A673 (cell line): ENCODE measurements around the gene CCNI. TPM values are rescaled to one million over a fixed set of nuclear protein-coding genes. Genes with fewer than 3 reads are reported as not detected.
"Not testable (repeated sequence)": the region's sequence is repeated elsewhere in the genome, so short reads cannot be mapped to it uniquely, and the experiment has no call there.

ENCODE experiments used
- BruUV-seq: library from RNA; stranded (reverse); fragments of 400-500 nt; replicated peaks from 2 replicates; lab custom pipeline; 2021; lab: Mats Ljungman, UMichigan
- CTCF ChIA-PET: fragments of 300-600 bp; sonication (Branson Sonifier 250); formaldehyde crosslinking; loops from one replicate; lab custom pipeline; 2022; ENCODE audit warnings: antibody characterized with exemption; lab: Charles Lee
- POLR2A ChIA-PET: fragments of 300-600 bp; sonication (Branson Sonifier 250); formaldehyde crosslinking; loops from one replicate; lab custom pipeline; 2022; ENCODE audit warnings: antibody characterized with exemption; ENCODE audit not compliant: low non-redundant PET; lab: Charles Lee
- DNase-seq: peaks from one replicate; pipeline ENCODE4 v3.0.0-alpha.2; 2015; ENCODE audit warnings: low spot score
- H3K27ac ChIP-seq: fragments of 200-600 bp; sonication (generic); 2 replicates; pipeline ENCODE4 v1.5.1; 2016; ENCODE audit warnings: mixed run types, low read depth, mild to moderate bottlenecking, mixed read lengths, antibody characterized with exemption, low read length; ENCODE audit not compliant: poor library complexity, severe bottlenecking
- H3K27me3 ChIP-seq: fragments of 200-600 bp; sonication (generic); replicated peaks from 2 replicates; pipeline ENCODE4 v1.6.1; 2017; ENCODE audit warnings: mixed run types, low read depth, mild to moderate bottlenecking, mixed read lengths, antibody characterized with exemption, low read length; ENCODE audit not compliant: insufficient read depth, poor library complexity
- H3K36me3 ChIP-seq: fragments of 200-600 bp; sonication (generic); 2 replicates; pipeline ENCODE4 v1.6.1; 2016; ENCODE audit warnings: mixed run types, mild to moderate bottlenecking, mixed read lengths, antibody characterized with exemption, low read length; ENCODE audit not compliant: insufficient read depth, poor library complexity, severe bottlenecking
- H3K4me1 ChIP-seq: fragments of 200-600 bp; sonication (generic); 2 replicates; pipeline ENCODE4 v1.6.1; 2017; ENCODE audit warnings: mixed run types, mild to moderate bottlenecking, mixed read lengths, antibody characterized with exemption, low read length; ENCODE audit not compliant: insufficient read depth, poor library complexity, severe bottlenecking
- H3K4me3 ChIP-seq: fragments of 200-600 bp; sonication (generic); 2 replicates; pipeline ENCODE4 v1.5.1; 2016; ENCODE audit warnings: low read depth, mixed run types, mild to moderate bottlenecking, mixed read lengths, low read length; ENCODE audit not compliant: poor library complexity, severe bottlenecking
- H3K9me3 ChIP-seq: fragments of 200-600 bp; sonication (generic); 2 replicates; pipeline ENCODE4 v1.6.1; 2016; ENCODE audit warnings: mixed run types, low read depth, mild to moderate bottlenecking, mixed read lengths, antibody characterized with exemption, low read length; ENCODE audit not compliant: poor library complexity, severe bottlenecking
- EZH2 ChIP-seq: fragments of 200-600 bp; sonication (generic); IDR thresholded peaks from 2 replicates; pipeline ENCODE4 v1.6.1; 2017; ENCODE audit warnings: borderline replicate concordance, low read depth, mild to moderate bottlenecking, mixed read lengths, antibody characterized with exemption, low read length; ENCODE audit not compliant: poor library complexity, severe bottlenecking
- intact Hi-C: fragments of 100-400 bp; cut with micrococcal nuclease; formaldehyde crosslinking; loops from one replicate; pipeline ENCODE4 v1.10.0; 2022; ENCODE audit not compliant: unreplicated experiment
- total RNA-seq: library from RNA; stranded (reverse); gene quantifications from 2 replicates; pipeline ENCODE4 v1.2.3, GENCODE V29; 2021
- TF ChIP-seq, protein P1 (sequence below): fragments of 300-800, 200-600 bp; sonication (generic); conservative IDR thresholded peaks from 2 replicates; pipeline ENCODE4 v1.5.1; 2017; ENCODE audit warnings: low read depth, mild to moderate bottlenecking, antibody characterized with exemption, low read length, moderate library complexity, mixed read lengths

CCNI gene
- total RNA-seq, 1 experiment from 2014 or later, result 134 TPM

DNA sequence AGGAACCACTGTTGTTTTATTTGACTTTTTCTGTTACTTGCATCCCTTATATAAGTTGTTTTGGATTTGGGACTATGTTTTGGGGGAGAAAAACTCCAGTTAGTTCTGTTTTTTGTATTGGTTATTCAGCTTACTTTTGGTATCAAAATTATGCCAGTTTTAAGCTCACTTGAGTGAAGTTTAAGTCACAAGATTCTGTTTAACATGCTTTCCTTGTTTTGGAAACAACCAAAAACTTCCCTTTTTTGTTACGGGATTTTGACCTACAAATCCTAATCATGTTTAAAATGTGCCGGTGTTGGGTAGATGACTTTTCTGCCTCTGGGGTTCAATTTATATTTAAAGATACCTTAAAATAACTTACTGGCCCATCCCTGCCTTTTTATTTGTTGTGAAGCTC, 36.0 kb downstream of the CCNI start:
- Histone ChIP-seq H3K36me3 (peaks cover 7% of the 10 kb centered on the region), H3K27me3 (no peaks in the 10 kb centered on the region), H3K4me3 (no peak overlapping the region), H3K27ac (no peak overlapping the region), H3K4me1 (no peaks in the 10 kb centered on the region), H3K9me3 (no peaks in the 10 kb centered on the region)
- TF ChIP-seq, protein P1, sequence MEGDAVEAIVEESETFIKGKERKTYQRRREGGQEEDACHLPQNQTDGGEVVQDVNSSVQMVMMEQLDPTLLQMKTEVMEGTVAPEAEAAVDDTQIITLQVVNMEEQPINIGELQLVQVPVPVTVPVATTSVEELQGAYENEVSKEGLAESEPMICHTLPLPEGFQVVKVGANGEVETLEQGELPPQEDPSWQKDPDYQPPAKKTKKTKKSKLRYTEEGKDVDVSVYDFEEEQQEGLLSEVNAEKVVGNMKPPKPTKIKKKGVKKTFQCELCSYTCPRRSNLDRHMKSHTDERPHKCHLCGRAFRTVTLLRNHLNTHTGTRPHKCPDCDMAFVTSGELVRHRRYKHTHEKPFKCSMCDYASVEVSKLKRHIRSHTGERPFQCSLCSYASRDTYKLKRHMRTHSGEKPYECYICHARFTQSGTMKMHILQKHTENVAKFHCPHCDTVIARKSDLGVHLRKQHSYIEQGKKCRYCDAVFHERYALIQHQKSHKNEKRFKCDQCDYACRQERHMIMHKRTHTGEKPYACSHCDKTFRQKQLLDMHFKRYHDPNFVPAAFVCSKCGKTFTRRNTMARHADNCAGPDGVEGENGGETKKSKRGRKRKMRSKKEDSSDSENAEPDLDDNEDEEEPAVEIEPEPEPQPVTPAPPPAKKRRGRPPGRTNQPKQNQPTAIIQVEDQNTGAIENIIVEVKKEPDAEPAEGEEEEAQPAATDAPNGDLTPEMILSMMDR, result no peak
- TF ChIP-seq EZH2, result no peak
- ChIA-PET CTCF (no interaction called here), POLR2A (no interaction called here)
- no TSS peak for BruUV-seq
- intact Hi-C loops, result loop anchor here (10.0 kb wide), 1 partner anchor 85 kb away; no protein-coding TSS in a partner anchor
- DNase-seq, result no peak

DNA sequence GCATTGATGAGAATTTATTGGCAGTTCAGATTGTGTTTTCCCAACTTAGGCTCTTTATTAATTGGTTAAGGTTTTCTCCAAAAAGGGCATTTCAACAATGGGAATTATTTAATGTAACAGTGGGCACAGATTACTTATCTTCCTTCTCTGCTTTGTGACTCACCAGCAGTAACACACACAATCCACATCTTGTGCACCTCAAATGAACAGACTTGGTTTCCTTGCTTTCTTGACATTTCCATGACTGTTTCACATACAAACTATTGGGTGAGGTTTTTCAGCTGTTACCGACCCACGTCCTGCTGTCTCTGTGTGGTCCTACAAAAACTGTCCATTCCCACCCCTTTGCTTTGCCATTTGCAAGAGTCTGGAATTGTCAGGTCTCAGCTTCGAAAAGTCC, 38.1 kb downstream of the CCNI start:
- CTCF ChIA-PET, result no interaction called here
- POLR2A ChIA-PET, result no interaction called here
- H3K4me3 ChIP-seq, result no peak overlapping the region
- DNase-seq, result no peak
- no peaks in the 10 kb centered on the region for H3K9me3 ChIP-seq
- TF ChIP-seq EZH2, result no peak
- TF ChIP-seq, protein P1, result no peak
- intact Hi-C loops, result loop anchor here (10.0 kb wide), 1 partner anchor 83 kb away; no protein-coding TSS in a partner anchor
- BruUV-seq, result no TSS peak
- H3K4me1 ChIP-seq, result no peaks in the 10 kb centered on the region
- H3K27ac ChIP-seq, result no peak overlapping the region
- no peaks in the 10 kb centered on the region for H3K27me3 ChIP-seq
- peaks cover 7% of the 10 kb centered on the region for H3K36me3 ChIP-seq

DNA sequence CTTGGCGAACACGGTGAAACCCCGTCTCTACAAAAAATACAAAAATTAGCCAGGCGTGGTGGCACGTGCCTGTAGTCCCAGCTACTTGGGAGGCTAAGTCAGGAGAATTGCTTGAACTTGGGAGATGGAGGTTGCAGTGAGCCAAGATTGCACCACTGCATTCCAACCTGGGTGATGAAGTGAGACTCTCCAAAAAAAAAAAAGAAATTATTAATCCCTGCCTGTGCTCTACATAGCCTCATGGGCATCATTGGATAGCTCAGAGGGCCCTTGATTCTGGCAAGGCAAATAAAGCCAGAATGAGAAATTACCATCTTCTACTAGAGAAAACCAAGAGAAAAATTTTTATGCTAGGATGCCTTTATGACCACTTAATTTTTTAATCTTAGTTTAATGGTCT, 38.6 kb downstream of the CCNI start:
- H3K4me3 ChIP-seq, CTCF ChIA-PET, BruUV-seq, H3K36me3 ChIP-seq, DNase-seq, H3K27ac ChIP-seq, POLR2A ChIA-PET, H3K9me3 ChIP-seq, H3K4me1 ChIP-seq, H3K27me3 ChIP-seq: not testable (repeated sequence)
- intact Hi-C loops, result loop anchor here (10.0 kb wide), 1 partner anchor 82 kb away; no protein-coding TSS in a partner anchor

DNA sequence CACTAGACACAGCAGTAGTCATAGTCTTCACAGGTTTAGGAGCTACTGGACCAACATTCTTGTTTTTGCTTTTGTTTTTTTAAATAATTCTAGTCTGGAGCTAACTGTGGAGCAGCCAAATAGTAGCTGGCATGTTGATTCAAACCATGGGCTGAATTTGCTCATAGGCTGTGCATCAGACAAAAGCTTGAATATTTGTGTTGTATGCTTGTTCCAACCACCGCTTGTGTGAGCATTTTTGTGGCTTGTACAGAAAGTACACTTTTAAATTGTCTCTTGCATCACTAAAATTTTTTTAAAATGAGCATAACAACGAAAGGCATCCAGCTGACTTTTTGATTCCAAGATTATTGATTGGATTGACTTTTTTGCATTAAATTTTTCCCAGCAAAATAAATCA, 39.6 kb downstream of the CCNI start:
- no peak overlapping the region for H3K27ac ChIP-seq

More for the DNA sequence above, 39.6 kb downstream of the CCNI start:
- no peaks in the 10 kb centered on the region for H3K9me3 ChIP-seq
- CTCF ChIA-PET, result no interaction called here
- H3K36me3 ChIP-seq, result peaks cover 14% of the 10 kb centered on the region
- H3K4me3 ChIP-seq, result no peak overlapping the region
- POLR2A ChIA-PET, result no interaction called here
- no peak for DNase-seq
- TF ChIP-seq EZH2, result no peak
- TF ChIP-seq, protein P1, result no peak
- H3K27me3 ChIP-seq, result no peaks in the 10 kb centered on the region
- intact Hi-C loops, result loop anchor here (10.0 kb wide), 1 partner anchor 81 kb away; no protein-coding TSS in a partner anchor
- no peaks in the 10 kb centered on the region for H3K4me1 ChIP-seq
- no TSS peak for BruUV-seq
